WTC11 (cell line): Measurements from ENCODE around the gene RIC1.

Experiments used
- AFF4 ChIP-seq: sonication (generic); formaldehyde crosslinking; IDR thresholded peaks from 2 replicates; pipeline ENCODE4 v1.8.1; 2023; ENCODE audit warnings: mild to moderate bottlenecking, missing genetic modification reagents, borderline replicate concordance
- CREB1 ChIP-seq: sonication (generic); formaldehyde crosslinking; IDR thresholded peaks from 2 replicates; pipeline ENCODE4 v1.8.0; 2023; ENCODE audit warnings: mild to moderate bottlenecking, missing genetic modification reagents
- CREM ChIP-seq: sonication (generic); formaldehyde crosslinking; IDR thresholded peaks from 2 replicates; pipeline ENCODE4 v1.8.1; 2022; ENCODE audit warnings: mild to moderate bottlenecking, missing genetic modification reagents, moderate library complexity
- FOXP1 ChIP-seq: sonication (generic); formaldehyde crosslinking; IDR thresholded peaks from 2 replicates; pipeline ENCODE4 v1.8.0; 2022; ENCODE audit warnings: missing genetic modification reagents, mild to moderate bottlenecking, moderate library complexity, borderline replicate concordance
- MAX ChIP-seq: sonication (generic); formaldehyde crosslinking; IDR thresholded peaks from 2 replicates; pipeline ENCODE4 v1.8.0; 2022; ENCODE audit warnings: mild to moderate bottlenecking, missing genetic modification reagents
- NFE2L1 ChIP-seq: sonication (generic); formaldehyde crosslinking; IDR thresholded peaks from 2 replicates; pipeline ENCODE4 v1.8.1; 2023; ENCODE audit warnings: missing genetic modification reagents
- NFYB ChIP-seq: sonication (generic); formaldehyde crosslinking; conservative IDR thresholded peaks from 2 replicates; pipeline ENCODE4 v1.8.0; 2022; ENCODE audit warnings: low read depth, missing genetic modification reagents
- SP1 ChIP-seq: sonication (generic); formaldehyde crosslinking; conservative IDR thresholded peaks from 2 replicates; pipeline ENCODE4 v1.8.1; 2022; ENCODE audit warnings: missing genetic modification reagents
- USF2 ChIP-seq: sonication (generic); formaldehyde crosslinking; IDR thresholded peaks from 2 replicates; pipeline ENCODE4 v1.8.1; 2023; ENCODE audit warnings: mild to moderate bottlenecking, missing genetic modification reagents, moderate library complexity
- ZNF121 ChIP-seq: sonication (generic); formaldehyde crosslinking; IDR thresholded peaks from 2 replicates; pipeline ENCODE4 v1.8.0; 2023; ENCODE audit warnings: missing genetic modification reagents
- ZNF138 ChIP-seq: sonication (generic); formaldehyde crosslinking; conservative IDR thresholded peaks from 2 replicates; pipeline ENCODE4 v1.8.1; 2022; ENCODE audit warnings: mild to moderate bottlenecking, moderate library complexity, missing genetic modification reagents
- TF ChIP-seq, protein P1 (sequence below): fragments of 200-600 bp; IDR thresholded peaks from 2 replicates; pipeline ENCODE4 v1.8.0; 2022; ENCODE audit warnings: antibody characterized with exemption
- TF ChIP-seq, protein P2 (sequence below): sonication (generic); formaldehyde crosslinking; IDR thresholded peaks from 2 replicates; pipeline ENCODE4 v1.8.1; 2022; ENCODE audit warnings: mild to moderate bottlenecking, moderate library complexity, missing genetic modification reagents
- TF ChIP-seq, protein P3 (sequence below): sonication (generic); formaldehyde crosslinking; IDR thresholded peaks from 2 replicates; pipeline ENCODE4 v1.8.1; 2022; ENCODE audit warnings: mild to moderate bottlenecking, missing genetic modification reagents, moderate library complexity, borderline replicate concordance

GRCh38 chr9:5592231-5592630 lies 36.7 kb upstream of the RIC1 start:
- TF ChIP-seq, protein P1, sequence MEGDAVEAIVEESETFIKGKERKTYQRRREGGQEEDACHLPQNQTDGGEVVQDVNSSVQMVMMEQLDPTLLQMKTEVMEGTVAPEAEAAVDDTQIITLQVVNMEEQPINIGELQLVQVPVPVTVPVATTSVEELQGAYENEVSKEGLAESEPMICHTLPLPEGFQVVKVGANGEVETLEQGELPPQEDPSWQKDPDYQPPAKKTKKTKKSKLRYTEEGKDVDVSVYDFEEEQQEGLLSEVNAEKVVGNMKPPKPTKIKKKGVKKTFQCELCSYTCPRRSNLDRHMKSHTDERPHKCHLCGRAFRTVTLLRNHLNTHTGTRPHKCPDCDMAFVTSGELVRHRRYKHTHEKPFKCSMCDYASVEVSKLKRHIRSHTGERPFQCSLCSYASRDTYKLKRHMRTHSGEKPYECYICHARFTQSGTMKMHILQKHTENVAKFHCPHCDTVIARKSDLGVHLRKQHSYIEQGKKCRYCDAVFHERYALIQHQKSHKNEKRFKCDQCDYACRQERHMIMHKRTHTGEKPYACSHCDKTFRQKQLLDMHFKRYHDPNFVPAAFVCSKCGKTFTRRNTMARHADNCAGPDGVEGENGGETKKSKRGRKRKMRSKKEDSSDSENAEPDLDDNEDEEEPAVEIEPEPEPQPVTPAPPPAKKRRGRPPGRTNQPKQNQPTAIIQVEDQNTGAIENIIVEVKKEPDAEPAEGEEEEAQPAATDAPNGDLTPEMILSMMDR: no peak
- TF ChIP-seq USF2 (CRISPR knock-in tag) (no peak), ZNF138 (CRISPR knock-in tag) (no peak), MAX (no peak), FOXP1 (CRISPR knock-in tag) (no peak), CREM (CRISPR knock-in tag) (no peak), NFYB (no peak), CREB1 (CRISPR knock-in tag) (no peak), AFF4 (CRISPR knock-in tag) (no peak), NFE2L1 (CRISPR knock-in tag) (no peak), ZNF121 (CRISPR knock-in tag) (no peak), SP1 (no peak)
- TF ChIP-seq, protein P2, sequence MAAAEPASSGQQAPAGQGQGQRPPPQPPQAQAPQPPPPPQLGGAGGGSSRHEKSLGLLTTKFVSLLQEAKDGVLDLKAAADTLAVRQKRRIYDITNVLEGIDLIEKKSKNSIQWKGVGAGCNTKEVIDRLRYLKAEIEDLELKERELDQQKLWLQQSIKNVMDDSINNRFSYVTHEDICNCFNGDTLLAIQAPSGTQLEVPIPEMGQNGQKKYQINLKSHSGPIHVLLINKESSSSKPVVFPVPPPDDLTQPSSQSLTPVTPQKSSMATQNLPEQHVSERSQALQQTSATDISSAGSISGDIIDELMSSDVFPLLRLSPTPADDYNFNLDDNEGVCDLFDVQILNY: no peak
- TF ChIP-seq, protein P3, sequence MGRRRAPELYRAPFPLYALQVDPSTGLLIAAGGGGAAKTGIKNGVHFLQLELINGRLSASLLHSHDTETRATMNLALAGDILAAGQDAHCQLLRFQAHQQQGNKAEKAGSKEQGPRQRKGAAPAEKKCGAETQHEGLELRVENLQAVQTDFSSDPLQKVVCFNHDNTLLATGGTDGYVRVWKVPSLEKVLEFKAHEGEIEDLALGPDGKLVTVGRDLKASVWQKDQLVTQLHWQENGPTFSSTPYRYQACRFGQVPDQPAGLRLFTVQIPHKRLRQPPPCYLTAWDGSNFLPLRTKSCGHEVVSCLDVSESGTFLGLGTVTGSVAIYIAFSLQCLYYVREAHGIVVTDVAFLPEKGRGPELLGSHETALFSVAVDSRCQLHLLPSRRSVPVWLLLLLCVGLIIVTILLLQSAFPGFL: no peak
